H1 (cell line): ENCODE results near the gene LYPD4. TPM values are rescaled to one million over a fixed set of nuclear protein-coding genes. Genes with fewer than 3 reads are reported as not detected.

Experiments
- CTCF ChIA-PET: fragments of 300-600 bp; sonication (Branson Sonifier 250); formaldehyde crosslinking; loops from one replicate; lab custom pipeline; 2021; ENCODE audit not compliant: partially characterized antibody; lab: Charles Lee
- POLR2A ChIA-PET: fragments of 300-600 bp; sonication (Branson Sonifier 250); formaldehyde crosslinking; loops from one replicate; lab custom pipeline; 2021; ENCODE audit warnings: inconsistent platforms; ENCODE audit not compliant: partially characterized antibody; lab: Charles Lee
- DNase-seq, 2 experiments: peaks; one replicate each; pipeline versions ENCODE4 v3.0.0 to v3.0.0-alpha.2; 2010 to 2022; ENCODE audit warnings: low spot score in 2 of 2, low read depth in 1 of 2, mixed read lengths in 1 of 2
- FAIRE-seq: peaks from 2 replicates; lab custom pipeline; 2011; peaks lifted over from hg19 to GRCh38; lab: Jason Lieb, UNC
- H2AFZ ChIP-seq: 2 replicates; pipeline ENCODE4 v1.8.1; 2012; ENCODE audit warnings: low read length, inconsistent platforms
- H2AK5ac ChIP-seq: 2 replicates; pipeline ENCODE4 v1.6.1; 2013; ENCODE audit warnings: low read depth, low read length
- H2BK120ac ChIP-seq: replicated peaks from 2 replicates; pipeline ENCODE3; 2013; ENCODE audit warnings: low read depth, low read length, inconsistent platforms
- H2BK12ac ChIP-seq: 2 replicates; pipeline ENCODE4 v1.6.1; 2013; ENCODE audit warnings: low read depth, low read length
- H2BK15ac ChIP-seq: 2 replicates; pipeline ENCODE4 v1.6.1; 2013; ENCODE audit warnings: low read length
- H2BK20ac ChIP-seq: 2 replicates; pipeline ENCODE4 v1.6.1; 2013; ENCODE audit warnings: low read length
- H2BK5ac ChIP-seq: 2 replicates; pipeline ENCODE4 v1.6.1; 2013; ENCODE audit warnings: low read depth, low read length
- H3K14ac ChIP-seq: 2 replicates; pipeline ENCODE4 v1.6.1; 2013; ENCODE audit warnings: inconsistent platforms; ENCODE audit not compliant: insufficient read length
- H3K18ac ChIP-seq: 2 replicates; pipeline ENCODE4 v1.6.1; 2013; ENCODE audit warnings: low read length; ENCODE audit errors: extremely low read depth
- H3K23ac ChIP-seq: 2 replicates; pipeline ENCODE4 v1.6.1; 2013; ENCODE audit warnings: inconsistent platforms; ENCODE audit not compliant: insufficient read length
- H3K23me2 ChIP-seq: 2 replicates; pipeline ENCODE4 v1.6.1; 2013; ENCODE audit warnings: low read depth, low read length
- H3K27ac ChIP-seq: 2 replicates; pipeline ENCODE4 v1.6.1; 2011; ENCODE audit warnings: low read depth, low read length, inconsistent platforms
- H3K27me3 ChIP-seq, 4 experiments: replicated peaks in 1 of 4; 1 replicate in 1 of 4; 2 replicates in 3 of 4; pipeline versions ENCODE4 v1.6.1 to v1.8.1; 2011 to 2013; ENCODE audit warnings: low read length in 3 of 4, mild to moderate bottlenecking in 3 of 4, inconsistent platforms in 2 of 4, mixed read lengths in 2 of 4, moderate library complexity in 1 of 4; ENCODE audit not compliant: control insufficient read depth in 3 of 4, insufficient read depth in 3 of 4; ENCODE audit errors: extremely low read depth in 1 of 4
- H3K36me3 ChIP-seq, 4 experiments: 2 replicates each; pipeline versions ENCODE4 v1.6.1 to v1.8.1; 2011 to 2013; ENCODE audit warnings: mild to moderate bottlenecking in 4 of 4, low read length in 3 of 4, moderate library complexity in 2 of 4, control low read depth in 1 of 4, inconsistent platforms in 1 of 4; ENCODE audit not compliant: insufficient read depth in 4 of 4, control insufficient read depth in 2 of 4
- H3K4ac ChIP-seq: replicated peaks from 2 replicates; pipeline ENCODE3; 2013; ENCODE audit warnings: low read length, low read depth, mixed read lengths, inconsistent platforms; ENCODE audit not compliant: insufficient read length
- H3K4me1 ChIP-seq, 4 experiments: replicated peaks in 1 of 4; 1 replicate in 1 of 4; 2 replicates in 3 of 4; pipeline versions ENCODE4 v1.6.1 to v1.8.1; 2011 to 2013; ENCODE audit warnings: low read length in 3 of 4, inconsistent platforms in 2 of 4, mixed read lengths in 1 of 4; ENCODE audit not compliant: insufficient read depth in 4 of 4, control insufficient read depth in 3 of 4
- H3K4me2 ChIP-seq, 2 experiments: 2 replicates each; pipeline versions ENCODE4 v1.6.1 to v1.8.1; 2011 to 2013; ENCODE audit warnings: low read depth in 2 of 2, low read length in 2 of 2, control low read depth in 1 of 2, inconsistent platforms in 1 of 2, mild to moderate bottlenecking in 1 of 2; ENCODE audit not compliant: insufficient read depth in 1 of 2
- H3K4me3 ChIP-seq, 4 experiments: fragments of 200-600, 300-600 bp in 1 of 4; sonication (generic), shearing (Covaris generic), sonication (Bioruptor Twin) in 1 of 4; 2 replicates each; pipeline versions ENCODE4 v1.5.1 to v1.8.1; 2011 to 2016; ENCODE audit warnings: low read length in 4 of 4, low read depth in 3 of 4, control low read depth in 2 of 4, inconsistent platforms in 2 of 4, mild to moderate bottlenecking in 2 of 4, mixed read lengths in 1 of 4, moderate library complexity in 1 of 4; ENCODE audit not compliant: insufficient read depth in 2 of 4; ENCODE audit errors: extremely low read depth in 1 of 4
- H3K56ac ChIP-seq: replicated peaks from 2 replicates; pipeline ENCODE3; 2013; ENCODE audit warnings: low read depth, mild to moderate bottlenecking, mixed read lengths, low read length, inconsistent platforms; ENCODE audit not compliant: insufficient read length
- H3K79me1 ChIP-seq: 2 replicates; pipeline ENCODE4 v1.6.1; 2013; ENCODE audit warnings: low read depth, low read length, control low read depth
- H3K79me2 ChIP-seq, 2 experiments: 2 replicates each; pipeline versions ENCODE4 v1.6.1 to v1.8.1; 2012 to 2013; ENCODE audit warnings: low read length in 2 of 2, mild to moderate bottlenecking in 2 of 2, inconsistent platforms in 1 of 2; ENCODE audit not compliant: insufficient read depth in 2 of 2, control insufficient read depth in 1 of 2
- H3K9ac ChIP-seq, 4 experiments: replicated peaks in 1 of 4; 1 replicate in 1 of 4; 2 replicates in 3 of 4; pipeline versions ENCODE4 v1.6.1 to v1.8.1; 2011 to 2013; ENCODE audit warnings: low read depth in 3 of 4, low read length in 3 of 4, control low read depth in 2 of 4, mild to moderate bottlenecking in 2 of 4, moderate library complexity in 2 of 4, inconsistent platforms in 1 of 4; ENCODE audit errors: extremely low read depth in 1 of 4
- H3K9me3 ChIP-seq, 2 experiments: 2 replicates each; pipeline versions ENCODE4 v1.6.1 to v1.8.1; 2012 to 2013; ENCODE audit warnings: mild to moderate bottlenecking in 2 of 2, moderate library complexity in 2 of 2, control low read depth in 1 of 2, inconsistent platforms in 1 of 2, low read depth in 1 of 2, low read length in 1 of 2, mixed read lengths in 1 of 2; ENCODE audit not compliant: insufficient read depth in 2 of 2
- H4K20me1 ChIP-seq, 2 experiments: replicated peaks in 1 of 2; 2 replicates each; pipeline versions ENCODE3 to v1.8.1; 2011 to 2013; ENCODE audit warnings: inconsistent platforms in 2 of 2, low read length in 2 of 2, mild to moderate bottlenecking in 1 of 2; ENCODE audit not compliant: insufficient read depth in 2 of 2, control insufficient read depth in 1 of 2
- H4K5ac ChIP-seq: 2 replicates; pipeline ENCODE4 v1.6.1; 2013; ENCODE audit warnings: low read length, low read depth, mixed read lengths, inconsistent platforms; ENCODE audit not compliant: insufficient read length
- H4K8ac ChIP-seq: 2 replicates; pipeline ENCODE4 v1.8.0; 2013; ENCODE audit warnings: mild to moderate bottlenecking, moderate library complexity, low read length, inconsistent platforms; ENCODE audit not compliant: insufficient read depth; ENCODE audit errors: extremely low read depth
- H4K91ac ChIP-seq: replicated peaks from 2 replicates; pipeline ENCODE3; 2013; ENCODE audit warnings: low read length, mixed read lengths, inconsistent platforms; ENCODE audit not compliant: insufficient read length
- SRF ChIP-seq: IDR thresholded peaks from 2 replicates; pipeline ENCODE4 v1.6.1; 2011; ENCODE audit warnings: mild to moderate bottlenecking, low read depth, low read length, moderate library complexity
- WGBS, 2 experiments: shearing (Covaris generic) in 1 of 2; methylation state at CpG; one replicate each; pipeline versions ENCODE4 v1.1.6 to v1.1.7; 2013 to 2015; ENCODE audit warnings: low lambda C conversion rate in 2 of 2, mixed read lengths in 2 of 2, inconsistent platforms in 1 of 2, low coverage in 1 of 2, missing lambda C conversion rate in 1 of 2; ENCODE audit not compliant: insufficient replicate concordance in 2 of 2, insufficient coverage in 1 of 2, insufficient read length in 1 of 2; ENCODE audit errors: extremely low coverage in 1 of 2, missing lambda C conversion rate in 1 of 2; 5-methylcytosine and 5-hydroxymethylcytosine counted together
- polyA plus RNA-seq, 7 experiments: library from polyadenylated mRNA; depleted of rRNA in 3 of 7; stranded (reverse) in 5 of 7; unstranded in 2 of 7; fragments of >200 nt in 5 of 7; fragments of 200-250 nt in 2 of 7; gene quantifications; 1 replicate in 5 of 7; 2 replicates in 1 of 7; 4 replicates in 1 of 7; pipeline versions ENCODE4 v1.2.1 to v1.2.3, GENCODE V29; 2011 to 2013; ENCODE audit warnings: missing spikeins in 2 of 7, mixed read lengths in 2 of 7
- total RNA-seq: library from RNA; stranded (reverse); fragmentation: NEBNext Ultra II Directional; extraction: Animal tissue kit (Norgen Biotek cat#: 25700); gene quantifications from 2 replicates; pipeline ENCODE4 v1.2.1, GENCODE V29; 2021

LYPD4 gene
- total and polyA plus RNA-seq, 2 of the 8 experiments (the other 6 are each of a cell fraction or from before 2014, with no cell fraction given) = 0.06 TPM; not detected in 1

DNA sequence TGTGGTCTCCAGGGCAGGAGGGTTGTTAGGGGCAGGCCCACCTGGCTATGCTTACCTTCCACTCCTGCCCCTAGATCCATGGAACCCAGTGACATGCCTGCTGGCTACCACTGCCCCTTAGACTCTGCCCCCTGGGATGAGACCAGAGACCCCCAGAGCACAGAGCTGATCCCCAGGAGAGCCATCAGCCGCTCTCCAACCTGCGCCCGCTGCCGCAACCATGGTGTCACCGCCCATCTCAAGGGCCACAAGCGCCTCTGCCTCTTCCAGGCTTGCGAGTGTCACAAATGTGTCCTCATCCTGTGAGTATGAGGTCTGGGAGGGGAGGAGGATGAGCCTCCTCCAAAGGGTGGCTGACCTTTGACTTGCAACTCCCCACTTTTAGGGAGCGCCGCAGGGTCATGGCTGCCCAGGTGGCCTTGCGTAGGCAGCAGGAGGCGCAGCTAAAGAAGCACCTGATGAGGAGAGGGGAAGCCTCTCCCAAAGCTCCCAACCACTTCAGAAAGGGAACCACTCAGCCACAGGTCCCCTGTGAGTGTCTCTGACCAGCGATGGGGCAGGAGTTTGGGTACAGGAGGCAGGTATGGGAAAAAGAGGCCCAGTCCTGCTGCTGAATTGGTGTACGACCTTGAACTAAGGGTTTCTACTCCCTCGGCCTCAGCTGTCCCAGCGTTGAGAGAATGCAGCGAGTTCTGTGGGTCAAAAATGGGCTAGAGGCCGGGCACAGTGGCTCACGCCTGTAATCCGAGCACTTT is 3.0 kb upstream of the LYPD4 start:
- H3K18ac ChIP-seq = no peak overlapping the region
- H3K23ac ChIP-seq = no peak overlapping the region
- H3K27ac ChIP-seq = no peak overlapping the region
- no peak overlapping the region for H2BK20ac ChIP-seq
- H3K36me3 ChIP-seq = no peaks in the 10 kb centered on the region
- H2BK120ac ChIP-seq = no peak overlapping the region
- TF ChIP-seq SRF = no peak
- H3K4me3 ChIP-seq = no peak overlapping the region
- H3K4me2 ChIP-seq = no peak overlapping the region
- no peak overlapping the region for H2BK12ac ChIP-seq
- H3K56ac ChIP-seq = no peak overlapping the region
- CTCF ChIA-PET = interaction anchor here (0.8 to 1.5 kb wide), 2 partner anchors 11 to 13 kb away, joined by 3 to 9 read pairs; no protein-coding TSS in a partner anchor
- H3K4ac ChIP-seq = no peak overlapping the region
- no peaks in the 10 kb centered on the region for H3K79me1 ChIP-seq
- H3K4me1 ChIP-seq = no peaks in the 10 kb centered on the region; a peak in 1 of 7 replicates
- peak overlapping the region; percentile 37; the same call in 1 of the 2 replicates for H4K8ac ChIP-seq
- no peaks in the 10 kb centered on the region for H3K79me2 ChIP-seq
- H3K27me3 ChIP-seq = no peaks in the 10 kb centered on the region; a peak in 1 of 7 replicates
- no peak overlapping the region for H4K5ac ChIP-seq
- 85% methylated on average over 17 of the region's 19 CpGs; no CpG with 5 or more reads in 1 of the 2 experiments for WGBS, 2 experiments
- H2BK5ac ChIP-seq = no peak overlapping the region
- no peak overlapping the region for H2BK15ac ChIP-seq
- no peak overlapping the region for H2AK5ac ChIP-seq
- POLR2A ChIA-PET = interaction anchor here (1.2 to 1.7 kb wide), 3 partner anchors 13 to 17 kb away, joined by 3 to 6 read pairs (median 5); partner anchors contain the start of gene RPS19
- H3K14ac ChIP-seq = no peak overlapping the region
- H3K9ac ChIP-seq = no peak overlapping the region
- H4K91ac ChIP-seq = no peak overlapping the region
- H3K9me3 ChIP-seq = peaks cover 2 to 25% of the 10 kb centered on the region in 2 experiments; a peak in 3 of 4 replicates
- no peak overlapping the region for H2AFZ ChIP-seq
- no peak for FAIRE-seq
- H3K23me2 ChIP-seq = no peaks in the 10 kb centered on the region
- DNase-seq = no peak
- H4K20me1 ChIP-seq = no peaks in the 10 kb centered on the region
